HEK293T (cell line): Measurements from ENCODE around the gene KCNQ5.

ENCODE experiments used
- CTCF ChIA-PET: fragments of 350-600 bp; formaldehyde crosslinking; extraction: SDS; loops from one replicate; lab custom pipeline; 2021; ENCODE audit warnings: antibody characterized with exemption, inconsistent platforms; lab: Yijun Ruan, JAX
- POLR2A ChIA-PET: fragments of 350-600 bp; formaldehyde crosslinking; extraction: SDS; loops from one replicate; lab custom pipeline; 2020; ENCODE audit warnings: antibody characterized with exemption, inconsistent platforms; lab: Yijun Ruan, JAX
- DNase-seq: peaks from one replicate; pipeline ENCODE4 v3.0.0; 2012; ENCODE audit warnings: mixed read lengths; ENCODE audit errors: extremely low spot score
- ARNT ChIP-seq: fragments of 450-650 bp; IDR thresholded peaks from 2 replicates; pipeline ENCODE4 v1.6.1; 2017; ENCODE audit warnings: mild to moderate bottlenecking
- BHLHE40 ChIP-seq: fragments of 450-650 bp; IDR thresholded peaks from 2 replicates; pipeline ENCODE4 v1.6.1; 2016; ENCODE audit warnings: mild to moderate bottlenecking, moderate library complexity, borderline replicate concordance
- CTBP1 ChIP-seq: fragments of 450-650 bp; IDR thresholded peaks from 2 replicates; pipeline ENCODE4 v1.6.1; 2016; ENCODE audit warnings: borderline replicate concordance
- ELF4 ChIP-seq: fragments of 450-650 bp; IDR thresholded peaks from 2 replicates; pipeline ENCODE4 v1.6.1; 2017; ENCODE audit warnings: antibody characterized with exemption
- FOXA1 ChIP-seq: fragments of 450-650 bp; IDR thresholded peaks from 2 replicates; pipeline ENCODE4 v1.6.1; 2016; ENCODE audit warnings: mild to moderate bottlenecking
- FOXK2 ChIP-seq: fragments of 450-650 bp; IDR thresholded peaks from 2 replicates; pipeline ENCODE4 v1.6.1; 2016; ENCODE audit warnings: mild to moderate bottlenecking
- FOXM1 ChIP-seq: fragments of 450-650 bp; IDR thresholded peaks from 2 replicates; pipeline ENCODE4 v1.6.1; 2017; ENCODE audit warnings: mild to moderate bottlenecking, borderline replicate concordance
- HDGF ChIP-seq: fragments of 450-650 bp; IDR thresholded peaks from 2 replicates; pipeline ENCODE4 v1.6.1; 2017; ENCODE audit warnings: antibody characterized with exemption, borderline replicate concordance
- L3MBTL2 ChIP-seq: fragments of 450-650 bp; conservative IDR thresholded peaks from 2 replicates; pipeline ENCODE4 v1.6.1; 2016; ENCODE audit warnings: mild to moderate bottlenecking
- LEF1 ChIP-seq: fragments of 450-650 bp; IDR thresholded peaks from 2 replicates; pipeline ENCODE4 v1.6.1; 2017; ENCODE audit warnings: mild to moderate bottlenecking, borderline replicate concordance
- NFRKB ChIP-seq: fragments of 450-650 bp; IDR thresholded peaks from 2 replicates; pipeline ENCODE4 v1.6.1; 2016; ENCODE audit warnings: mild to moderate bottlenecking, moderate library complexity
- PKNOX1 ChIP-seq: fragments of 450-650 bp; IDR thresholded peaks from 2 replicates; pipeline ENCODE4 v1.6.1; 2016
- SP1 ChIP-seq: fragments of 450-650 bp; IDR thresholded peaks from 2 replicates; pipeline ENCODE4 v1.6.1; 2017
- SUZ12 ChIP-seq: fragments of 450-650 bp; IDR thresholded peaks from 2 replicates; pipeline ENCODE4 v1.6.1; 2016; ENCODE audit warnings: mild to moderate bottlenecking
- TARDBP ChIP-seq: fragments of 450-650 bp; IDR thresholded peaks from 2 replicates; pipeline ENCODE4 v1.6.1; 2016
- ZNF384 ChIP-seq: fragments of 450-650 bp; IDR thresholded peaks from 2 replicates; pipeline ENCODE4 v1.6.1; 2016

KCNQ5 gene

GRCh38 chr6:73078908-73079610, 457.2 kb downstream of the KCNQ5 start:
- DNase-seq, result no peak
- TF ChIP-seq SUZ12 (no peak), FOXM1 (no peak), HDGF (no peak)
- POLR2A ChIA-PET, result no interaction called here
- CTCF ChIA-PET, result no interaction called here

- CTCF ChIA-PET, result no interaction called here
- no peak for DNase-seq
- POLR2A ChIA-PET, result no interaction called here
- TF ChIP-seq FOXA1 (no peak), ZNF384 (no peak), ARNT (no peak), HDGF (no peak), NFRKB (no peak), CTBP1 (no peak)
These were observed 457.7 kb downstream of the KCNQ5 start for GRCh38 chr6:73079611-73079955.

GRCh38 chr6:73079978-73080377, 458.1 kb downstream of the KCNQ5 start:
- ChIA-PET CTCF (no interaction called here), POLR2A (no interaction called here)
- DNase-seq, result no peak
- TF ChIP-seq FOXM1 (no peak), ARNT (no peak), BHLHE40 (no peak), ZNF384 (no peak), FOXA1 (no peak), PKNOX1 (no peak), NFRKB (no peak), LEF1 (no peak), TARDBP (no peak), FOXK2 (no peak), SUZ12 (no peak), CTBP1 (no peak)

- ChIA-PET POLR2A (no interaction called here), CTCF (no interaction called here)
- no peak for DNase-seq
- no peak for TF ChIP-seq CTBP1
- no peak for TF ChIP-seq PKNOX1
- TF ChIP-seq NFRKB, result no peak
- no peak for TF ChIP-seq BHLHE40
- TF ChIP-seq LEF1, result no peak
- TF ChIP-seq FOXK2, result no peak
- TF ChIP-seq ARNT, result no peak
- no peak for TF ChIP-seq FOXA1
- no peak for TF ChIP-seq ZNF384
- TF ChIP-seq SUZ12, result no peak
- no peak for TF ChIP-seq HDGF
- no peak for TF ChIP-seq SP1
- TF ChIP-seq L3MBTL2, result no peak
- no peak for TF ChIP-seq ELF4
- TF ChIP-seq FOXM1, result no peak
- no peak for TF ChIP-seq TARDBP
These were observed 460.1 kb downstream of the KCNQ5 start for GRCh38 chr6:73081955-73082354.

- ChIA-PET POLR2A (no interaction called here), CTCF (no interaction called here)
- DNase-seq, result no peak
- TF ChIP-seq ZNF384 (no peak), BHLHE40 (no peak), FOXA1 (no peak), TARDBP (no peak)
These were observed 462.0 kb downstream of the KCNQ5 start for GRCh38 chr6:73083886-73084285.

- ChIA-PET CTCF (no interaction called here), POLR2A (no interaction called here)
- no peak for DNase-seq
- TF ChIP-seq PKNOX1 (no peak), SUZ12 (no peak), HDGF (no peak), ZNF384 (no peak), FOXM1 (no peak), NFRKB (no peak), FOXA1 (no peak)
These were observed 463.6 kb downstream of the KCNQ5 start for GRCh38 chr6:73085443-73085871.

- CTCF ChIA-PET, result no interaction called here
- TF ChIP-seq TARDBP (no peak), PKNOX1 (no peak), ZNF384 (no peak), FOXM1 (no peak), ELF4 (no peak), NFRKB (no peak), CTBP1 (no peak), LEF1 (no peak)
- POLR2A ChIA-PET, result no interaction called here
- DNase-seq, result no peak
These were observed 464.9 kb downstream of the KCNQ5 start for GRCh38 chr6:73086726-73087125.
